SK-N-SH treated with all-trans-retinoic acid at 6 μM for 48 hours (cell line): ENCODE results near the gene ITCH.

Experiments used
- BACH2 ChIP-seq: fragments of 250-450 bp; sonication (Bioruptor Pico); IDR thresholded peaks from 2 replicates; pipeline ENCODE4 v1.9.0; 2021; ENCODE audit warnings: mild to moderate bottlenecking, borderline replicate concordance
- ISL1 ChIP-seq: fragments of 250-450 bp; sonication (Bioruptor Pico); IDR thresholded peaks from 2 replicates; pipeline ENCODE4 v2.1.2; 2022; ENCODE audit warnings: mild to moderate bottlenecking, moderate library complexity
- OSR1 ChIP-seq: fragments of 250-450 bp; sonication (Bioruptor Pico); IDR thresholded peaks from 2 replicates; pipeline ENCODE4 v1.8.0; 2022; ENCODE audit warnings: moderate library complexity, mild to moderate bottlenecking, inconsistent platforms
- PPARA ChIP-seq: fragments of 250-450 bp; sonication (Bioruptor Pico); IDR thresholded peaks from 2 replicates; pipeline ENCODE4 v1.5.0; 2020; ENCODE audit warnings: mild to moderate bottlenecking, borderline replicate concordance
- RARB ChIP-seq: fragments of 250-450 bp; sonication (Bioruptor Pico); IDR thresholded peaks from 2 replicates; pipeline ENCODE4 v1.8.0; 2021; ENCODE audit warnings: mild to moderate bottlenecking, moderate library complexity
- ZNF8 ChIP-seq: fragments of 450-650 bp; formaldehyde crosslinking; IDR thresholded peaks from 2 replicates; pipeline ENCODE4 v1.5.0; 2020; ENCODE audit warnings: mild to moderate bottlenecking, moderate library complexity
- TF ChIP-seq, protein P1 (sequence below): fragments of 250-450 bp; sonication (Bioruptor Pico); IDR thresholded peaks from 2 replicates; pipeline ENCODE4 v1.5.0; 2020; ENCODE audit warnings: mild to moderate bottlenecking, moderate library complexity
- TF ChIP-seq, protein P2 (sequence below): fragments of 250-450 bp; sonication (Bioruptor Pico); IDR thresholded peaks from 2 replicates; pipeline ENCODE4 v1.8.0; 2020; ENCODE audit warnings: mild to moderate bottlenecking, moderate library complexity, borderline replicate concordance
- TF ChIP-seq, protein P3 (sequence below): fragments of 250-450 bp; sonication (Bioruptor Pico); IDR thresholded peaks from 2 replicates; pipeline ENCODE4 v1.5.1; 2020; ENCODE audit warnings: low read depth, mild to moderate bottlenecking, moderate library complexity

DNA sequence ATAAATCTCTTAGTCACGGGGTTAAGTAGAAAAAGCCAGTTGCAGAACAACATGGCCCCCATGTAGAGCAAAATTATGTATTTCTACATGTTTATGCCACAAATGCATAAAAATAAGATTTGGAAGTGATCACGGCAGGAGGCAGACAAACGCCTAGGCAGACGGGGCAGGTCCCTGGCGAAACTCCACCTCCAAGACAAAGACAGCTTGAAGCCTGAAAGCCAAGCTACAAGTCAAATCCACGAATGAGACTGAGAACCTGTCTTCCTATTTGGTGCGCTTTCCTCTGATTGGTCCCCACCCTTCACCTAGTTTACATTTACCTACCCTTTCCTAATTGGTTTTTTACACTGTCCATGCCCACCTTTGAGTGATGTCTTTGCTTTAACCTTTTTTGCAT is 31.2 kb upstream of the ITCH start:
- TF ChIP-seq RARB (CRISPR knock-in tag) (no peak), BACH2 (CRISPR knock-in tag) (no peak), ISL1 (CRISPR knock-in tag) (no peak), PPARA (CRISPR knock-in tag) (no peak), ZNF8 (CRISPR knock-in tag) (no peak), OSR1 (CRISPR knock-in tag) (no peak)
- TF ChIP-seq, protein P1, sequence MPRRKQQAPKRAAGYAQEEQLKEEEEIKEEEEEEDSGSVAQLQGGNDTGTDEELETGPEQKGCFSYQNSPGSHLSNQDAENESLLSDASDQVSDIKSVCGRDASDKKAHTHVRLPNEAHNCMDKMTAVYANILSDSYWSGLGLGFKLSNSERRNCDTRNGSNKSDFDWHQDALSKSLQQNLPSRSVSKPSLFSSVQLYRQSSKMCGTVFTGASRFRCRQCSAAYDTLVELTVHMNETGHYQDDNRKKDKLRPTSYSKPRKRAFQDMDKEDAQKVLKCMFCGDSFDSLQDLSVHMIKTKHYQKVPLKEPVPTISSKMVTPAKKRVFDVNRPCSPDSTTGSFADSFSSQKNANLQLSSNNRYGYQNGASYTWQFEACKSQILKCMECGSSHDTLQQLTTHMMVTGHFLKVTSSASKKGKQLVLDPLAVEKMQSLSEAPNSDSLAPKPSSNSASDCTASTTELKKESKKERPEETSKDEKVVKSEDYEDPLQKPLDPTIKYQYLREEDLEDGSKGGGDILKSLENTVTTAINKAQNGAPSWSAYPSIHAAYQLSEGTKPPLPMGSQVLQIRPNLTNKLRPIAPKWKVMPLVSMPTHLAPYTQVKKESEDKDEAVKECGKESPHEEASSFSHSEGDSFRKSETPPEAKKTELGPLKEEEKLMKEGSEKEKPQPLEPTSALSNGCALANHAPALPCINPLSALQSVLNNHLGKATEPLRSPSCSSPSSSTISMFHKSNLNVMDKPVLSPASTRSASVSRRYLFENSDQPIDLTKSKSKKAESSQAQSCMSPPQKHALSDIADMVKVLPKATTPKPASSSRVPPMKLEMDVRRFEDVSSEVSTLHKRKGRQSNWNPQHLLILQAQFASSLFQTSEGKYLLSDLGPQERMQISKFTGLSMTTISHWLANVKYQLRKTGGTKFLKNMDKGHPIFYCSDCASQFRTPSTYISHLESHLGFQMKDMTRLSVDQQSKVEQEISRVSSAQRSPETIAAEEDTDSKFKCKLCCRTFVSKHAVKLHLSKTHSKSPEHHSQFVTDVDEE (CRISPR knock-in tag): no peak
- TF ChIP-seq, protein P2, sequence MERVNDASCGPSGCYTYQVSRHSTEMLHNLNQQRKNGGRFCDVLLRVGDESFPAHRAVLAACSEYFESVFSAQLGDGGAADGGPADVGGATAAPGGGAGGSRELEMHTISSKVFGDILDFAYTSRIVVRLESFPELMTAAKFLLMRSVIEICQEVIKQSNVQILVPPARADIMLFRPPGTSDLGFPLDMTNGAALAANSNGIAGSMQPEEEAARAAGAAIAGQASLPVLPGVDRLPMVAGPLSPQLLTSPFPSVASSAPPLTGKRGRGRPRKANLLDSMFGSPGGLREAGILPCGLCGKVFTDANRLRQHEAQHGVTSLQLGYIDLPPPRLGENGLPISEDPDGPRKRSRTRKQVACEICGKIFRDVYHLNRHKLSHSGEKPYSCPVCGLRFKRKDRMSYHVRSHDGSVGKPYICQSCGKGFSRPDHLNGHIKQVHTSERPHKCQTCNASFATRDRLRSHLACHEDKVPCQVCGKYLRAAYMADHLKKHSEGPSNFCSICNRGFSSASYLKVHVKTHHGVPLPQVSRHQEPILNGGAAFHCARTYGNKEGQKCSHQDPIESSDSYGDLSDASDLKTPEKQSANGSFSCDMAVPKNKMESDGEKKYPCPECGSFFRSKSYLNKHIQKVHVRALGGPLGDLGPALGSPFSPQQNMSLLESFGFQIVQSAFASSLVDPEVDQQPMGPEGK (CRISPR knock-in tag): no peak
- TF ChIP-seq, protein P3, sequence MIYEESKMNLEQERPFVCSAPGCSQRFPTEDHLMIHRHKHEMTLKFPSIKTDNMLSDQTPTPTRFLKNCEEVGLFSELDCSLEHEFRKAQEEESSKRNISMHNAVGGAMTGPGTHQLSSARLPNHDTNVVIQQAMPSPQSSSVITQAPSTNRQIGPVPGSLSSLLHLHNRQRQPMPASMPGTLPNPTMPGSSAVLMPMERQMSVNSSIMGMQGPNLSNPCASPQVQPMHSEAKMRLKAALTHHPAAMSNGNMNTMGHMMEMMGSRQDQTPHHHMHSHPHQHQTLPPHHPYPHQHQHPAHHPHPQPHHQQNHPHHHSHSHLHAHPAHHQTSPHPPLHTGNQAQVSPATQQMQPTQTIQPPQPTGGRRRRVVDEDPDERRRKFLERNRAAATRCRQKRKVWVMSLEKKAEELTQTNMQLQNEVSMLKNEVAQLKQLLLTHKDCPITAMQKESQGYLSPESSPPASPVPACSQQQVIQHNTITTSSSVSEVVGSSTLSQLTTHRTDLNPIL (CRISPR knock-in tag): no peak
